Stimulated activated CD8-positive, alpha-beta memory T cell treated with anti-CD3 and anti-CD28 coated beads, Interleukin-4, amount 100 ng/mL, for 24 hours (primary cell): ENCODE measurements around the gene STK31.
"Not testable (repeated sequence)": the region's sequence is repeated elsewhere in the genome, so short reads cannot be mapped to it uniquely, and the experiment has no call there.

Experiments
- DNase-seq: peaks from one replicate; pipeline ENCODE4 v3.0.0-alpha.2; 2020; ENCODE audit warnings: low read depth

Gene STK31

GRCh38 chr7:23791721-23792120 lies 81.7 kb downstream of the STK31 start:
- no peak for DNase-seq

GRCh38 chr7:23802720-23803397 lies 92.8 kb downstream of the STK31 start:
- no peak for DNase-seq

GRCh38 chr7:23804707-23805106 lies 94.7 kb downstream of the STK31 start:
- no peak for DNase-seq

GRCh38 chr7:23808421-23808820 lies 98.4 kb downstream of the STK31 start:
- no peak for DNase-seq

GRCh38 chr7:23810099-23810498 lies 100.1 kb downstream of the STK31 start:
- DNase-seq, result no peak

- no peak for DNase-seq
Measured at GRCh38 chr7:23811540-23811939, 101.5 kb downstream of the STK31 start.

GRCh38 chr7:23828125-23828524 lies 118.1 kb downstream of the STK31 start:
- not testable (repeated sequence) for DNase-seq

GRCh38 chr7:23832733-23833132 lies 122.7 kb downstream of the STK31 start:
- not testable (repeated sequence) for DNase-seq

GRCh38 chr7:23833405-23833804 lies 123.4 kb downstream of the STK31 start:
- DNase-seq, result no peak

- DNase-seq, result not testable (repeated sequence)
Measured at GRCh38 chr7:23844837-23845236, 134.8 kb downstream of the STK31 start.

- DNase-seq, result no peak
Measured at GRCh38 chr7:23852135-23852534, 142.1 kb downstream of the STK31 start.

GRCh38 chr7:23852988-23853387 lies 143.0 kb downstream of the STK31 start:
- no peak for DNase-seq

- no peak for DNase-seq
Measured at GRCh38 chr7:23863209-23863787, 153.3 kb downstream of the STK31 start.

GRCh38 chr7:23864973-23865372 lies 155.0 kb downstream of the STK31 start:
- no peak for DNase-seq

GRCh38 chr7:23873306-23873705 lies 163.3 kb downstream of the STK31 start:
- no peak for DNase-seq

GRCh38 chr7:23876526-23876925 lies 166.5 kb downstream of the STK31 start:
- not testable (repeated sequence) for DNase-seq
